SU-DHL-6 (cell line): Measurements from ENCODE around the gene TBL2.

ENCODE experiments used
- EZH2phosphoT487 ChIP-seq: fragments of 200-600 bp; sonication (generic), shearing (Covaris generic); conservative IDR thresholded peaks from 2 replicates; pipeline ENCODE4 v1.6.1; 2018; ENCODE audit warnings: mild to moderate bottlenecking, antibody characterized with exemption, low read length, moderate library complexity, mixed read lengths
- TF ChIP-seq, protein P1 (sequence below): fragments of 200-600 bp; sonication (generic); IDR thresholded peaks from one replicate; pipeline ENCODE4 v1.5.1; 2017; ENCODE audit warnings: antibody characterized with exemption, mild to moderate bottlenecking, low read length, moderate library complexity; ENCODE audit not compliant: insufficient read depth, poor library complexity, severe bottlenecking

DNA sequence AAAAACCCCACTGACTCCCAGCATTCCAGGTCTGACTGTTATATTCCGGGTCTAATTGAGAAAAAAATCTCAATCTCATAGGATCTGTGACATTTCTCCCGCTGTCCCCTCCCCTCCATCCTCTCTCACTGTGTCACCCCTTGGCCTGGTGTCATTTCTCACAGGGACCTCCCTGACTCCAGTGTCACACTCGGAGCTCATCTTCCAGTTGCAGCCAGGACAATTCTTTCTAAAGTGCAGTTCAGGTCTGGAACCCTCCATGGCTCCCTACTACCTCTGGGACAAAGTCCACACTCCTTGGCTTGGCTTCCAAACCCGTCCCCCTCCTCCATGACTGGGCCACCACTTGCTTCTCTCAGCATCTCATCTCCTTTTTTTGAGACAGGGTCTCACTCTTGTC lies 31.7 kb upstream of the TBL2 start:
- TF ChIP-seq, protein P1, sequence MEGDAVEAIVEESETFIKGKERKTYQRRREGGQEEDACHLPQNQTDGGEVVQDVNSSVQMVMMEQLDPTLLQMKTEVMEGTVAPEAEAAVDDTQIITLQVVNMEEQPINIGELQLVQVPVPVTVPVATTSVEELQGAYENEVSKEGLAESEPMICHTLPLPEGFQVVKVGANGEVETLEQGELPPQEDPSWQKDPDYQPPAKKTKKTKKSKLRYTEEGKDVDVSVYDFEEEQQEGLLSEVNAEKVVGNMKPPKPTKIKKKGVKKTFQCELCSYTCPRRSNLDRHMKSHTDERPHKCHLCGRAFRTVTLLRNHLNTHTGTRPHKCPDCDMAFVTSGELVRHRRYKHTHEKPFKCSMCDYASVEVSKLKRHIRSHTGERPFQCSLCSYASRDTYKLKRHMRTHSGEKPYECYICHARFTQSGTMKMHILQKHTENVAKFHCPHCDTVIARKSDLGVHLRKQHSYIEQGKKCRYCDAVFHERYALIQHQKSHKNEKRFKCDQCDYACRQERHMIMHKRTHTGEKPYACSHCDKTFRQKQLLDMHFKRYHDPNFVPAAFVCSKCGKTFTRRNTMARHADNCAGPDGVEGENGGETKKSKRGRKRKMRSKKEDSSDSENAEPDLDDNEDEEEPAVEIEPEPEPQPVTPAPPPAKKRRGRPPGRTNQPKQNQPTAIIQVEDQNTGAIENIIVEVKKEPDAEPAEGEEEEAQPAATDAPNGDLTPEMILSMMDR, result no peak
- TF ChIP-seq EZH2phosphoT487, result no peak
